ENCODE results near the gene OR2AE1.
"Not testable (repeated sequence)": the region's sequence is repeated elsewhere in the genome, so short reads cannot be mapped to it uniquely, and the experiment has no call there.

OR2AE1 gene

GRCh38 chr7:99898836-99899235 is 22.0 kb upstream of the OR2AE1 start:
- TF ChIP-seq POU2F2 (IDR thresholded peaks at IDR 0.05; ENCODE audit: low read depth, low read length) (no peak), TAF1 (IDR thresholded peaks at IDR 0.05; ENCODE audit: low read depth, low read length) (no peak), POLR2AphosphoS5 (IDR thresholded peaks at IDR 0.05; ENCODE audit: low read depth, low read length) (no peak; the same call in 1 of the 2 replicates), POLR2A (IDR thresholded peaks at IDR 0.05; ENCODE audit: low read depth, low read length) (no peak)
- no peak for FAIRE-seq
- no peak for DNase-seq (ENCODE audit: insufficient read length, low spot score)

GRCh38 chr7:99898023-99898357 is 21.2 kb upstream of the OR2AE1 start:
- TF ChIP-seq SPI1 (IDR thresholded peaks at IDR 0.05; ENCODE audit: low read depth, low read length): no peak
- TF ChIP-seq POU2F2 (IDR thresholded peaks at IDR 0.05; ENCODE audit: low read depth, low read length): no peak
- TF ChIP-seq POLR2AphosphoS5 (IDR thresholded peaks at IDR 0.05; ENCODE audit: low read depth, low read length): no peak
- TF ChIP-seq POLR2A (IDR thresholded peaks at IDR 0.05; ENCODE audit: low read depth, low read length): no peak
- TF ChIP-seq TAF1 (IDR thresholded peaks at IDR 0.05; ENCODE audit: low read depth, low read length): no peak
- no peak for TF ChIP-seq PAX5 (IDR thresholded peaks at IDR 0.05; ENCODE audit: insufficient read depth, low read length, severe bottlenecking)
- no peak for FAIRE-seq
- DNase-seq (ENCODE audit: insufficient read length, low spot score): no peak

- no peak for FAIRE-seq
- no peak for DNase-seq (ENCODE audit: insufficient read length, low spot score)
- TF ChIP-seq SPI1 (IDR thresholded peaks at IDR 0.05; ENCODE audit: low read depth, low read length): 0 out of 2 replicates have a peak, but pooled peaks have one; percentile 14
- no peak for TF ChIP-seq TAF1 (IDR thresholded peaks at IDR 0.05; ENCODE audit: low read depth, low read length)
These were observed 20.6 kb upstream of the OR2AE1 start for GRCh38 chr7:99897322-99898022.

- no peak for DNase-seq (ENCODE audit: insufficient read length, low spot score)
- no peak for FAIRE-seq
- TF ChIP-seq POLR2A (IDR thresholded peaks at IDR 0.05; ENCODE audit: low read depth, low read length) (no peak), POLR2AphosphoS5 (IDR thresholded peaks at IDR 0.05; ENCODE audit: low read depth, low read length) (no peak), TAF1 (IDR thresholded peaks at IDR 0.05; ENCODE audit: low read depth, low read length) (no peak), SPI1 (IDR thresholded peaks at IDR 0.05; ENCODE audit: low read depth, low read length) (no peak), POU2F2 (IDR thresholded peaks at IDR 0.05; ENCODE audit: low read depth, low read length) (no peak), PAX5 (IDR thresholded peaks at IDR 0.05; ENCODE audit: insufficient read depth, low read length, severe bottlenecking) (no peak)
These were observed 17.9 kb upstream of the OR2AE1 start for GRCh38 chr7:99894738-99895137.

GRCh38 chr7:99893280-99893679 is 16.4 kb upstream of the OR2AE1 start:
- FAIRE-seq: no peak
- TF ChIP-seq POLR2AphosphoS5 (IDR thresholded peaks at IDR 0.05; ENCODE audit: low read depth, low read length) (no peak), PAX5 (IDR thresholded peaks at IDR 0.05; ENCODE audit: insufficient read depth, low read length, severe bottlenecking) (no peak), POU2F2 (IDR thresholded peaks at IDR 0.05; ENCODE audit: low read depth, low read length) (no peak), POLR2A (IDR thresholded peaks at IDR 0.05; ENCODE audit: low read depth, low read length) (no peak), SPI1 (IDR thresholded peaks at IDR 0.05; ENCODE audit: low read depth, low read length) (no peak), TAF1 (IDR thresholded peaks at IDR 0.05; ENCODE audit: low read depth, low read length) (no peak)
- no peak for DNase-seq (ENCODE audit: insufficient read length, low spot score)

- FAIRE-seq: not testable (repeated sequence)
These were observed 13.5 kb upstream of the OR2AE1 start for GRCh38 chr7:99890348-99890747.

GRCh38 chr7:99888366-99888765 is 11.5 kb upstream of the OR2AE1 start:
- DNase-seq (ENCODE audit: insufficient read length, low spot score); FAIRE-seq: not testable (repeated sequence)

More at GRCh38 chr7:99890348-99890747, 13.5 kb upstream of the OR2AE1 start:
- not testable (repeated sequence) for DNase-seq (ENCODE audit: insufficient read length, low spot score)

- FAIRE-seq (no peak), DNase-seq (ENCODE audit: insufficient read length, low spot score) (no peak)
- no peak for TF ChIP-seq POU2F2 (IDR thresholded peaks at IDR 0.05; ENCODE audit: low read depth, low read length)
- no peak for TF ChIP-seq PAX5 (IDR thresholded peaks at IDR 0.05; ENCODE audit: insufficient read depth, low read length, severe bottlenecking)
- TF ChIP-seq TAF1 (IDR thresholded peaks at IDR 0.05; ENCODE audit: low read depth, low read length): no peak
- no peak for TF ChIP-seq SPI1 (IDR thresholded peaks at IDR 0.05; ENCODE audit: low read depth, low read length)
- TF ChIP-seq POLR2AphosphoS5 (IDR thresholded peaks at IDR 0.05; ENCODE audit: low read depth, low read length): no peak
- no peak for TF ChIP-seq POLR2A (IDR thresholded peaks at IDR 0.05; ENCODE audit: low read depth, low read length)
These were observed 4.5 kb upstream of the OR2AE1 start for GRCh38 chr7:99881370-99881769.

GRCh38 chr7:99876491-99876890 is 342 bp downstream of the OR2AE1 start:
- no peak for FAIRE-seq
- no peak for DNase-seq (ENCODE audit: insufficient read length, low spot score)

GRCh38 chr7:99868246-99868645 is 8.6 kb downstream of the OR2AE1 start:
- DNase-seq (ENCODE audit: insufficient read length, low spot score) (no peak), FAIRE-seq (no peak)
- TF ChIP-seq PAX5 (IDR thresholded peaks at IDR 0.05; ENCODE audit: insufficient read depth, low read length, severe bottlenecking): no peak
- TF ChIP-seq TAF1 (IDR thresholded peaks at IDR 0.05; ENCODE audit: low read depth, low read length): no peak

More at GRCh38 chr7:99876491-99876890, 342 bp downstream of the OR2AE1 start:
- TF ChIP-seq SPI1 (IDR thresholded peaks at IDR 0.05; ENCODE audit: low read depth, low read length): peak; percentile 74
- no peak for TF ChIP-seq POLR2AphosphoS5 (IDR thresholded peaks at IDR 0.05; ENCODE audit: low read depth, low read length)

- not testable (repeated sequence) for DNase-seq (ENCODE audit: insufficient read length, low spot score); FAIRE-seq
These were observed 9.4 kb downstream of the OR2AE1 start for GRCh38 chr7:99867477-99867876.
